ENCODE results near the gene LPP.

DNA sequence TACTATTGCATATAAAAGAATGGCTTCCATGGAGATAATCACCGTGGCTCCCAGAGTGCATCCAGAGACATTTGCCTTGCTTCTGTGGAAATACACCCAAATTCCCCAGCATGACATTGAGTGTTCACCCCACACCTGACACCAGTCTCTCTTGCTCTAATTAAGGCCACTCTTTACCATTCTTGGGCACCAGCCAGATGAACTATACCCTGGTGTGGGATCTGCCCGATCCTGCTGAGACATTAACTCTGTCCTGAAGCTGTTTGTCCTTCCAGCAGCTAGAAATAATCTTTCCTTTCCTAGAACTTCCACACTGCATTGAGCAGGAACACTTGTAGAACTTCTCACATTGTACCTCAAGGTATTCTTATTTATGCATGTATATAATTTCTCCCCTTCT lies 105.2 kb downstream of the LPP start:
- TF ChIP-seq, protein P1, sequence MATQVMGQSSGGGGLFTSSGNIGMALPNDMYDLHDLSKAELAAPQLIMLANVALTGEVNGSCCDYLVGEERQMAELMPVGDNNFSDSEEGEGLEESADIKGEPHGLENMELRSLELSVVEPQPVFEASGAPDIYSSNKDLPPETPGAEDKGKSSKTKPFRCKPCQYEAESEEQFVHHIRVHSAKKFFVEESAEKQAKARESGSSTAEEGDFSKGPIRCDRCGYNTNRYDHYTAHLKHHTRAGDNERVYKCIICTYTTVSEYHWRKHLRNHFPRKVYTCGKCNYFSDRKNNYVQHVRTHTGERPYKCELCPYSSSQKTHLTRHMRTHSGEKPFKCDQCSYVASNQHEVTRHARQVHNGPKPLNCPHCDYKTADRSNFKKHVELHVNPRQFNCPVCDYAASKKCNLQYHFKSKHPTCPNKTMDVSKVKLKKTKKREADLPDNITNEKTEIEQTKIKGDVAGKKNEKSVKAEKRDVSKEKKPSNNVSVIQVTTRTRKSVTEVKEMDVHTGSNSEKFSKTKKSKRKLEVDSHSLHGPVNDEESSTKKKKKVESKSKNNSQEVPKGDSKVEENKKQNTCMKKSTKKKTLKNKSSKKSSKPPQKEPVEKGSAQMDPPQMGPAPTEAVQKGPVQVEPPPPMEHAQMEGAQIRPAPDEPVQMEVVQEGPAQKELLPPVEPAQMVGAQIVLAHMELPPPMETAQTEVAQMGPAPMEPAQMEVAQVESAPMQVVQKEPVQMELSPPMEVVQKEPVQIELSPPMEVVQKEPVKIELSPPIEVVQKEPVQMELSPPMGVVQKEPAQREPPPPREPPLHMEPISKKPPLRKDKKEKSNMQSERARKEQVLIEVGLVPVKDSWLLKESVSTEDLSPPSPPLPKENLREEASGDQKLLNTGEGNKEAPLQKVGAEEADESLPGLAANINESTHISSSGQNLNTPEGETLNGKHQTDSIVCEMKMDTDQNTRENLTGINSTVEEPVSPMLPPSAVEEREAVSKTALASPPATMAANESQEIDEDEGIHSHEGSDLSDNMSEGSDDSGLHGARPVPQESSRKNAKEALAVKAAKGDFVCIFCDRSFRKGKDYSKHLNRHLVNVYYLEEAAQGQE (IDR thresholded peaks at IDR 0.05; ENCODE audit: borderline replicate concordance), result no peak
- TF ChIP-seq, protein P1 (CRISPR knock-in tag; IDR thresholded peaks at IDR 0.05; ENCODE audit: low read depth), result no peak
- no peak for TF ChIP-seq MAZ (CRISPR knock-in tag; conservative IDR thresholded peaks at IDR 0.05 in 1 of 2, IDR thresholded peaks at IDR 0.05 in 1 of 2)
- TF ChIP-seq, protein P2, sequence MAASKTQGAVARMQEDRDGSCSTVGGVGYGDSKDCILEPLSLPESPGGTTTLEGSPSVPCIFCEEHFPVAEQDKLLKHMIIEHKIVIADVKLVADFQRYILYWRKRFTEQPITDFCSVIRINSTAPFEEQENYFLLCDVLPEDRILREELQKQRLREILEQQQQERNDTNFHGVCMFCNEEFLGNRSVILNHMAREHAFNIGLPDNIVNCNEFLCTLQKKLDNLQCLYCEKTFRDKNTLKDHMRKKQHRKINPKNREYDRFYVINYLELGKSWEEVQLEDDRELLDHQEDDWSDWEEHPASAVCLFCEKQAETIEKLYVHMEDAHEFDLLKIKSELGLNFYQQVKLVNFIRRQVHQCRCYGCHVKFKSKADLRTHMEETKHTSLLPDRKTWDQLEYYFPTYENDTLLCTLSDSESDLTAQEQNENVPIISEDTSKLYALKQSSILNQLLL (CRISPR knock-in tag; IDR thresholded peaks at IDR 0.05; ENCODE audit: borderline replicate concordance), result no peak
- TF ChIP-seq SMAD3 (CRISPR knock-in tag; conservative IDR thresholded peaks at IDR 0.05), result no peak
- no peak for TF ChIP-seq MEIS2 (IDR thresholded peaks at IDR 0.05; ENCODE audit: partially characterized antibody)
- no peak for TF ChIP-seq SRSF1 (IDR thresholded peaks at IDR 0.05; ENCODE audit: low read depth, low read length)
- TF ChIP-seq CREB1 (IDR thresholded peaks at IDR 0.05), result no peak
- no peak for TF ChIP-seq CREB1 (CRISPR knock-in tag; IDR thresholded peaks at IDR 0.05)
- TF ChIP-seq, protein P3, sequence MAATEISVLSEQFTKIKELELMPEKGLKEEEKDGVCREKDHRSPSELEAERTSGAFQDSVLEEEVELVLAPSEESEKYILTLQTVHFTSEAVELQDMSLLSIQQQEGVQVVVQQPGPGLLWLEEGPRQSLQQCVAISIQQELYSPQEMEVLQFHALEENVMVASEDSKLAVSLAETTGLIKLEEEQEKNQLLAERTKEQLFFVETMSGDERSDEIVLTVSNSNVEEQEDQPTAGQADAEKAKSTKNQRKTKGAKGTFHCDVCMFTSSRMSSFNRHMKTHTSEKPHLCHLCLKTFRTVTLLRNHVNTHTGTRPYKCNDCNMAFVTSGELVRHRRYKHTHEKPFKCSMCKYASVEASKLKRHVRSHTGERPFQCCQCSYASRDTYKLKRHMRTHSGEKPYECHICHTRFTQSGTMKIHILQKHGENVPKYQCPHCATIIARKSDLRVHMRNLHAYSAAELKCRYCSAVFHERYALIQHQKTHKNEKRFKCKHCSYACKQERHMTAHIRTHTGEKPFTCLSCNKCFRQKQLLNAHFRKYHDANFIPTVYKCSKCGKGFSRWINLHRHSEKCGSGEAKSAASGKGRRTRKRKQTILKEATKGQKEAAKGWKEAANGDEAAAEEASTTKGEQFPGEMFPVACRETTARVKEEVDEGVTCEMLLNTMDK (IDR thresholded peaks at IDR 0.05; ENCODE audit: borderline replicate concordance, insufficient read depth, low read depth, low read length, poor library complexity, severe bottlenecking), result no peak
- TF ChIP-seq NFIC (IDR thresholded peaks at IDR 0.05), result no peak
- TF ChIP-seq TAF1 (IDR thresholded peaks at IDR 0.05; ENCODE audit: control insufficient read depth, extremely low read depth, insufficient read depth, low read length, severe bottlenecking), result no peak
- no peak for TF ChIP-seq TSC22D4 (tag; IDR thresholded peaks at IDR 0.05)
- TF ChIP-seq HCFC1 (IDR thresholded peaks at IDR 0.05; ENCODE audit: low read depth, low read length), result no peak
- TF ChIP-seq ZKSCAN3 (CRISPR knock-in tag; IDR thresholded peaks at IDR 0.05), result no peak

Measured in K562 (cell line).